Activated T-cell treated with anti-CD3 and anti-CD28 coated beads, Interleukin-2, amount 50 U/mL, for 72 hours (primary cell): ENCODE results near the gene LCN2. TPM values are rescaled to one million over a fixed set of nuclear protein-coding genes. Genes with fewer than 3 reads are reported as not detected.

Experiments used
- ATAC-seq, 2 donors: fragments of 150-1000 bp; cut with Tn5 transposase; replicated peaks in 1 of 2; 2 replicates each; pipeline ENCODE4 v1.10.0; 2021; ENCODE audit warnings: moderate library complexity in 2 of 2, mild to moderate bottlenecking in 1 of 2
- DNase-seq, 2 donors: peaks; one replicate each; pipeline ENCODE4 v3.0.0; 2021 to 2022; ENCODE audit warnings: mixed read lengths in 1 of 2
- H3K27ac Mint-ChIP-seq: one replicate; pipeline ENCODE4 v1.8.0; 2022; ENCODE audit warnings: mild to moderate bottlenecking, moderate library complexity, mixed read lengths
- H3K27me3 Mint-ChIP-seq: one replicate; pipeline ENCODE4 v1.8.0; 2022; ENCODE audit warnings: low read depth, mixed read lengths
- H3K36me3 Mint-ChIP-seq, 2 donors: one replicate each; pipeline ENCODE4 v1.8.0; 2022; ENCODE audit warnings: mixed read lengths in 2 of 2, mild to moderate bottlenecking in 1 of 2; ENCODE audit not compliant: insufficient read depth in 2 of 2
- H3K4me1 Mint-ChIP-seq: one replicate; pipeline ENCODE4 v1.8.0; 2022; ENCODE audit warnings: low read depth, mixed read lengths
- H3K4me3 Mint-ChIP-seq, 2 donors: one replicate each; pipeline ENCODE4 v1.8.0; 2022; ENCODE audit warnings: mild to moderate bottlenecking in 2 of 2, mixed read lengths in 2 of 2, moderate library complexity in 2 of 2
- H3K9me3 Mint-ChIP-seq, 2 donors: one replicate each; pipeline ENCODE4 v1.8.0; 2022; ENCODE audit warnings: mixed read lengths in 2 of 2
- total RNA-seq, 2 donors: library from RNA; stranded (reverse); gene quantifications; one replicate each; pipeline ENCODE4 v1.2.3, GENCODE V29; 2022

Gene LCN2
- total RNA-seq, 2 donors from 2014 or later = not detected

- no peak for DNase-seq
- Mint-ChIP-seq H3K27ac (no peak overlapping the region), H3K27me3 (no peaks in the 10 kb centered on the region), H3K4me1 (peaks cover 5% of the 10 kb centered on the region), H3K4me3 (no peak overlapping the region), H3K36me3 (no peaks in the 10 kb centered on the region), H3K9me3 (no peaks in the 10 kb centered on the region)
- no peak for ATAC-seq
Observed at GRCh38 chr9:128118971-128119665, 30.1 kb upstream of the LCN2 start.

DNA sequence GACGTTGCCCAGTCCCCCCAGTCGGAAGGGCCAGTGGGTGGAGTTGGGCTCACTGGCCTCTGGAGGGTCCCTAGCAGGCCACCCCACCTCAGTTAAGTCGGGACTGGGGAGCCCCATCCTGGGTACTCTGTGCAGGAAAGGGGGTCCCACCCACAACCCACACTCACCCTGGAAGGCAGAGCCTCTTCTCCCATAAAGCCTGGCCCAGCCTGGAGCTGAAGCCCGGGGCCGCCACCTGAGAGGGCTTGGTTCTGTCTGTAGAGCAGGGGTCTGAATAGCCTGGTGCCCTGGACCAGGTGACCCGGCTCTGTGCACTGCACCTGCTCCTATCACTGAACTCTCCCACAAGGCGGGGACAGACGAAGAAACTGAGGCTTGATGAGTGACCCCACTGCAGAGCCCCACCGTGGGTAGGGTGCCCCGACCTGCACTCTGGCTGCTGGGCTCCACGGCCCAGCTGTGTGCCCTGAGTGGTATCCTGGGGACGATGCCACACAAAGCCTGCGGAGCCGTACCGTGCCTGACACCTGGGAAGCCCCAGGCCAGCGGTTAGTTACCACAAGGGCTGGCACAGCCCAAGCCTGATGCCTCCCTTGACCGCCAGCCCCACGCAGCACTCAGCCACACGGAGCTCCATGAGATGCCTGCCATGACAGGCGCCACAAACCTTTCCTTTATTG, 29.1 kb upstream of the LCN2 start:
- no peak overlapping the region for H3K27ac Mint-ChIP-seq
- ATAC-seq = no peak
- H3K36me3 Mint-ChIP-seq = no peaks in the 10 kb centered on the region
- H3K9me3 Mint-ChIP-seq = no peaks in the 10 kb centered on the region
- H3K27me3 Mint-ChIP-seq = no peaks in the 10 kb centered on the region
- DNase-seq = no peak
- H3K4me3 Mint-ChIP-seq = no peak overlapping the region
- peaks cover 11% of the 10 kb centered on the region for H3K4me1 Mint-ChIP-seq

DNA sequence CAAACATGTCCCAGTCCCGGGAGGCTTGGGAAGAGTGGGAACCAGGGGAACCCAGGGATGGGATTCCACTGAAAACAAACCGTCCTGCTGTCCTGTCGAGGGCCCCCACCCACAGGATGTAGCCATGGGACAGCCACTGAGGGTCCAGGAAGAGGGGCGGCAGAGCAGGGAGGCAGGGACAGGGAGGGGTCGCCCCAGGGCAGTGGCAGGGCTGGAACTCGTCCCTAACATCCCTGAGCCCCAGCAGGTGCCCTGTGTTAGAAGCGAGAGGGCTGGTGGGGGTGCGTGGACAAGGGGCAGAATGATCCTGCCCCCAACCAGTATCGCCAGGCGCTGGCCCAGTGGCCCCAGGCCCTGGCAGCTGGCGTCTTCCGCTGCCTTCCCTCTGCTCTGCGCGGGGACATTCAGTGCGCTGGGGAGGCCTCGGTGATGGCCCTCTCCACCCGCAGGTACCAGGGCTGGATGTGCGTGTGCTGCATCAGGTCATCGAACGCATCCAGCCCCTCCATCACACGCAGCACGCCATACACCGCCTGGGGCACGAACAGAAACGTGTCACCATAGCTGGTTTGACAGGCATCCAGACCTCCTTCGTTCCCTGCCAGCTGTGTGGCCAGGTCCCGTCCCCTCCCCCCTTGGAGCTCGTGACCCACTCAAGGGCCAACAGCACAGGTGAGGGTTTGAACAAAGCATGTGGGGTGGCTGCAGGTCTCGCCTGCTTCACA, 28.4 kb upstream of the LCN2 start:
- peaks cover 14% of the 10 kb centered on the region for H3K4me1 Mint-ChIP-seq
- no peaks in the 10 kb centered on the region for H3K9me3 Mint-ChIP-seq
- H3K27ac Mint-ChIP-seq = no peak overlapping the region
- ATAC-seq (no peak), DNase-seq (no peak)
- H3K27me3 Mint-ChIP-seq = no peaks in the 10 kb centered on the region
- H3K36me3 Mint-ChIP-seq = no peaks in the 10 kb centered on the region
- no peak overlapping the region for H3K4me3 Mint-ChIP-seq

DNA sequence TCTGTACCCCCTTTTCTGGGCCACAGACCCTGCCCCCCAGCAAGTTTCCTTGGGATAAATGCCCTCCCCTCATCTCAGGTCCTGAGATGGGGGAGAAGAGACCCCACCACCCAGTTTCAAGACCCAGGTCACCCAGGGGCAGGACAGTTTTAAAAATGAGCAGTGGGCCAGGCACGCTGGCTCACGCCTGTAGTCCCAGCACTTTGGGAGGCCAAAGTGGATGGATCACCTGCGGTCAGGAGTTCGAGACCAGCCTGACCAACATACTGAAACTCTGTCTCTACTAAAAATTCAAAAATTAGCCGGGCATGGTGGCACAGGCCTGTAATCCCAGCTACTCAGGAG, 27.8 kb upstream of the LCN2 start:
- H3K27ac Mint-ChIP-seq = no peak overlapping the region
- H3K27me3 Mint-ChIP-seq = no peaks in the 10 kb centered on the region

DNA sequence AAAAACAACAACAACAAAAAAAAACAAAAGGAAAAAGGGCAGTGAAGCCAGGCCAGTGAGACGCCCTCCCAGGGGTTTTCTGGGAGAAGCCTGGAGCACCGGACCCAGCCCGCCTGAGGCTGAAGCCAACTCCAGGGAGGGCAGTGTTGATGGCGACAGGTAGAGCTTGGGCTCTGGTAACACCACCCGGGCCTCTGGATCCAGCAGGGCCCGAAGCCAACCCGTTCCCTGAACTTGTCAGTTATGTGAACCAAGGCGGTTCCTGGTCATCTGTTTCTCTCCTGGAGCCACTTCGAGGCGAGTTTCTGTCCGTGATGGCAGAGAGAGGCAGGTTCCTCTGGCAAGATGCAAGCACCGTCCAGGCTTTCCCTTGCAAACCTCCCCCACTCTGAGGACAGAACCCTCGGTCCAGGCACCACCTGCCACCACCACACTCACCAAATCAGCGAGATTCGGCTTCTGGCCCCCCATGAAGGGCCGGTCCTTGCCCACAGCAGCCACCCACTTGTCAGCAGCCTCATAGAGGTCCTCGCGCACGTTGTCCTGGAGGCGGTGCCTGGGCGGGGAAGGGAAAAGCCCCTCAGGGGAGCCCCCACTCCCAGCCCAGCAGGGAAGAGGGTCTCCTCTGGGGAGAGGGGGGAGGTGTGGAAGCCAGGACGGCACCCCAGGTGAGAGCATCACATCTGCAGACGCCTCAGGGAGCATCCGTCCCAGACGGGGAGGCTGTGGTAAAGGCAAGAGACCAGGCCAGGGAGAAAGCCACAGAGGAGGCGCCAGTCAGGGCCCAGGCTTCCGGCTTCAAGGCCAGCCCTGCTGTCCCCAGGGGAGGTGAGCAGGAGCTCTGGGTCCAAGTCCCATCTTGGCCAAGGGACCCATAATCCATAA, 27.1 kb upstream of the LCN2 start:
- H3K27ac Mint-ChIP-seq = no peak overlapping the region
- no peak overlapping the region for H3K4me3 Mint-ChIP-seq
- ATAC-seq (no peak), DNase-seq (no peak)
- H3K9me3 Mint-ChIP-seq = no peaks in the 10 kb centered on the region
- peaks cover 24% of the 10 kb centered on the region for H3K4me1 Mint-ChIP-seq
- no peaks in the 10 kb centered on the region for H3K27me3 Mint-ChIP-seq
- no peaks in the 10 kb centered on the region for H3K36me3 Mint-ChIP-seq

More for the DNA sequence above, 27.8 kb upstream of the LCN2 start:
- no peak for ATAC-seq
- peaks cover 18% of the 10 kb centered on the region for H3K4me1 Mint-ChIP-seq
- no peak for DNase-seq
- H3K9me3 Mint-ChIP-seq = no peaks in the 10 kb centered on the region
- no peak overlapping the region for H3K4me3 Mint-ChIP-seq
- H3K36me3 Mint-ChIP-seq = no peaks in the 10 kb centered on the region

GRCh38 chr9:128122809-128123175, 26.5 kb upstream of the LCN2 start:
- Mint-ChIP-seq H3K4me1 (peaks cover 24% of the 10 kb centered on the region), H3K4me3 (no peak overlapping the region), H3K36me3 (no peaks in the 10 kb centered on the region), H3K27ac (no peak overlapping the region), H3K27me3 (no peaks in the 10 kb centered on the region), H3K9me3 (no peaks in the 10 kb centered on the region)
- ATAC-seq (no peak), DNase-seq (no peak)

DNA sequence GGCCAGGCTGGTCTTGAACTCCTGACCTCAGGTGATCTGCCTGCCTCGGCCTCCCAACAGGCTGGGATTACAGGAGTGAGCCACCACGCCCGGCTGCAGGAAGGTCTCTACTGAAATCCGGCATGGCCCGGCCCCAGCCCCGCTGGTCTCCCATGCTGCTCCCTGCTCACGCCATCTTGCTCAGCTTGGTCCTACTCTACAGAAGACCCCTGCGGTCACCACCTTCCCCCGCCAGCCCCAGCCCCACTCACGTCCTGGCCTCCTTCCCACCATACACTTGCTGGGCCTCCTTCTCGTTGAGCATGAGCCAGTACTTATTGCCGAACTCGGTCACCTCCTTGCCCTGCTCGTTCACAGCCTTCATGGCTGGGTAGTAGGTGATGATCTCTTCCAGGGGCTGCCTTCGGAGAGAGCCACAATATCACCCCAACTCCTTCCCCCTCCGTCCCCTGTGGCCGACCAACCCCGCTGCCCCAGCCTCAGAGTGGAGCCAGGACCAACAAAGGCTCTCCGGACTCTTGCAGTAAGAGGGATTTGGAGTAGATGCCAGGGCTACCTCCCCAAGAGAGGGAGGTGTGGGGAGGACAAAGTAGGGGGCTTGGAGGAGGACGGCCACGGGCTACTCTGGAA, 25.7 kb upstream of the LCN2 start:
- H3K4me1 Mint-ChIP-seq = peaks cover 24% of the 10 kb centered on the region
- DNase-seq (no peak), ATAC-seq (no peak)
- H3K36me3 Mint-ChIP-seq = no peaks in the 10 kb centered on the region
- H3K27me3 Mint-ChIP-seq = no peaks in the 10 kb centered on the region
- H3K9me3 Mint-ChIP-seq = no peaks in the 10 kb centered on the region
- H3K4me3 Mint-ChIP-seq = no peak overlapping the region
- no peak overlapping the region for H3K27ac Mint-ChIP-seq

GRCh38 chr9:128124451-128124850, 24.8 kb upstream of the LCN2 start:
- Mint-ChIP-seq H3K36me3 (no peaks in the 10 kb centered on the region), H3K4me3 (no peak overlapping the region), H3K27me3 (no peaks in the 10 kb centered on the region), H3K4me1 (peaks cover 31% of the 10 kb centered on the region), H3K27ac (no peak overlapping the region), H3K9me3 (no peaks in the 10 kb centered on the region)
- DNase-seq (no peak), ATAC-seq (no peak)

GRCh38 chr9:128124873-128125579, 24.2 kb upstream of the LCN2 start:
- H3K4me3 Mint-ChIP-seq = peak overlapping the region; percentile 28 to 55
- no peaks in the 10 kb centered on the region for H3K36me3 Mint-ChIP-seq
- H3K4me1 Mint-ChIP-seq = peaks cover 32% of the 10 kb centered on the region
- no peaks in the 10 kb centered on the region for H3K27me3 Mint-ChIP-seq
- DNase-seq (peak; percentile 52 to 55), ATAC-seq (no peak)
- H3K9me3 Mint-ChIP-seq = no peaks in the 10 kb centered on the region
- peak overlapping the region; percentile 43 for H3K27ac Mint-ChIP-seq

DNA sequence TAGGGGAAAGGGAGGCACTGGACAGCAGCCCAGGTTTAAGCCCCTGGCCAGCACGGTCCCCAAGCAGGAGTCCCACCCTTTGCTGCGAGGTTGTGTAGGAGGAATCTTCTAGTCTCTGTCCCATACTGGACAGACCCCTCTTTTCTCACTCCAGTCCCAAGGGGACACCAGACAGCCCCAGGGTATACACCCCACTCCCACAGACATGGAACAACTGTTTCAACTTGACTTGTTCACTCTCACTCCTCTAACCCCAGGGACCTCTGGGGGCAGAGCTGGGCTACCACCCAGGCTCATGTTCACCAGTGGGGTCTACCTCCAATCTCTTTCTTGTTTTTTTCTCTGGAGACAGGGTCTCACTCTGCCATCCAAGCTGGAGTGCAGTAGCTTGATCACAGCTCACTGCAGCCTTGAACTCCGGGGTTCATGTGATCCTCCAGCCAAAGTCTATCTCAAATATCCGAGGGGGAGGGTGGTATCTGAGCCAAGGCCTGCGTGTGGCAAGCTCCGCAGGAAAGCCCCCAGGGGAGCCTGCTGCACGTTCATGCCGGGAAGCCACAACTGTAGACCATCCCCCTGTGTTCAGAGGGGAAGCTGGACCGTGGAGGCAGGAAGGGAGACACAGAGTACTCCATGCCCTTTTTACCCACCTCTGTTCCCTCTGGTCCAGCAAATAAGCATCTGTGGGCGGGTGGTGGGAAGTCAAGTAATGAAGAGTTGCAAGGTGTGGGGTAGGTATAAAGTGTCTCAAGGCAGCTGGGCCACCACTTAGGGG, 23.5 kb upstream of the LCN2 start:
- no peak overlapping the region for H3K27ac Mint-ChIP-seq
- H3K9me3 Mint-ChIP-seq = no peaks in the 10 kb centered on the region

GRCh38 chr9:128127568-128127989, 21.7 kb upstream of the LCN2 start, which contains the start of gene PTGES2:
TSS of gene PTGES2 (minus strand) at chr9:128127729. CDS start at chr9:128127717, 12 bp downstream.
- Mint-ChIP-seq H3K27ac (peak within 1 kb of the TSS; percentile 82), H3K4me3 (peak within 1 kb of the TSS; percentile 88 to 99), H3K27me3 (no peaks in the 10 kb centered on the region), H3K36me3 (no peaks in the 10 kb centered on the region), H3K4me1 (peaks cover 32% of the 10 kb centered on the region), H3K9me3 (no peaks in the 10 kb centered on the region)
- peak; percentile 87 to 89 for DNase-seq
- ATAC-seq = peak; percentile 73 to 78

More for the DNA sequence above, 23.5 kb upstream of the LCN2 start:
- Mint-ChIP-seq H3K27me3 (no peaks in the 10 kb centered on the region), H3K36me3 (no peaks in the 10 kb centered on the region), H3K4me3 (peak overlapping the region; percentile 80 to 99), H3K4me1 (peaks cover 32% of the 10 kb centered on the region)
- DNase-seq = no peak
- no peak for ATAC-seq
